Fibroblast of mammary gland (primary cell): Measurements from ENCODE around the gene TBX20.
A peak's percentile ranks its signal among the peaks of the same experiment; 100 is the strongest.

Experiments used
- DNase-seq: peaks from one replicate; pipeline ENCODE4 v3.0.0-alpha.2; 2010; ENCODE audit warnings: low read depth
- H3K4me3 ChIP-seq: 2 replicates; pipeline ENCODE4 v1.5.1; 2011; ENCODE audit warnings: low read depth, mild to moderate bottlenecking, low read length, moderate library complexity; ENCODE audit not compliant: control insufficient read depth
- TF ChIP-seq, protein P1 (sequence below): conservative IDR thresholded peaks from 2 replicates; pipeline ENCODE4 v1.5.1; 2011; ENCODE audit warnings: low read depth, low read length, inconsistent platforms; ENCODE audit not compliant: control insufficient read depth, insufficient read depth

TBX20 gene, protein sequence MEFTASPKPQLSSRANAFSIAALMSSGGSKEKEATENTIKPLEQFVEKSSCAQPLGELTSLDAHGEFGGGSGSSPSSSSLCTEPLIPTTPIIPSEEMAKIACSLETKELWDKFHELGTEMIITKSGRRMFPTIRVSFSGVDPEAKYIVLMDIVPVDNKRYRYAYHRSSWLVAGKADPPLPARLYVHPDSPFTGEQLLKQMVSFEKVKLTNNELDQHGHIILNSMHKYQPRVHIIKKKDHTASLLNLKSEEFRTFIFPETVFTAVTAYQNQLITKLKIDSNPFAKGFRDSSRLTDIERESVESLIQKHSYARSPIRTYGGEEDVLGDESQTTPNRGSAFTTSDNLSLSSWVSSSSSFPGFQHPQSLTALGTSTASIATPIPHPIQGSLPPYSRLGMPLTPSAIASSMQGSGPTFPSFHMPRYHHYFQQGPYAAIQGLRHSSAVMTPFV

DNA sequence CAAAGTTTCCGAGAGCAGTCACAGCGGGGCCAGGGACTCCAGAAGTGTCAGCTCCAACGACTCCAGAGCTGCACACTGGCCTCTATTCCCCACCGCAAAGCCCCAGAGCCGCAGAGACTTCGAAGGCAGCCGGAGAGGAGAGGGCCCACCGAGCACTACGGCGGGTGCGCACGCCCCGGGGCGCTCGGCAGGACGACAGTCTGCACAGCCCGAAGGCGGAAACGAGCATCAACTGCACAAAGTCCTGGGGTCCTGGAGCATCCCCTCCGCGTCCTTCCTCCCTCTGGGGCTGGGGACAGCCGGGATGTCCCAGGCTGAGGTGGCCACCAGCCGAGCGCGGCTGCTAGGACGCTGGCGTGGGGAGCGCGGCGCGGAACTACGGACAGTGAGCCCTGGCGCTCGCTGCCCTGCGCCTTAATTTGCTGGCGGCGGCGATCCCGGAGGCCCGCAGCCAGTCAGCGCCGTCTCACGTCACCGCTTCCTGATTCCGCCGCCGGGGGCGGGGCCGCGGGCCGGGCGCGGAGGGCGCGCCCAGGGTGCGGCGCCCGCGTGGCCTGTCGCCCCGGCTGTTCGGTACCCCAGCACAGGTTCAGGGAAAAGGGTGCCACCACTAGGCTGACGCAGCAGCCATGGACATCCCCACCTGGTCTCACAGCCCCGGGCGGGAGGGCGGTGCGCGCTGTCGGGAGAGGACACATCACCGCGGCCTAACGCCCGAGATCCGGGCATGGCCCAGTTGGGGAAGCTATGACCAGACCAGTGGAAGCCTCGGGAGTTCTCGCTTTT, at the start of gene TBX20:
Gene TBX20, minus strand, starts transcription at position 391 of the 786 bp plus-strand sequence. CDS start 480 bp downstream, outside the sequence.
- peak; percentile 23 for DNase-seq
- peak within 1 kb of the TSS; percentile 19 for H3K4me3 ChIP-seq
- TF ChIP-seq, protein P1, sequence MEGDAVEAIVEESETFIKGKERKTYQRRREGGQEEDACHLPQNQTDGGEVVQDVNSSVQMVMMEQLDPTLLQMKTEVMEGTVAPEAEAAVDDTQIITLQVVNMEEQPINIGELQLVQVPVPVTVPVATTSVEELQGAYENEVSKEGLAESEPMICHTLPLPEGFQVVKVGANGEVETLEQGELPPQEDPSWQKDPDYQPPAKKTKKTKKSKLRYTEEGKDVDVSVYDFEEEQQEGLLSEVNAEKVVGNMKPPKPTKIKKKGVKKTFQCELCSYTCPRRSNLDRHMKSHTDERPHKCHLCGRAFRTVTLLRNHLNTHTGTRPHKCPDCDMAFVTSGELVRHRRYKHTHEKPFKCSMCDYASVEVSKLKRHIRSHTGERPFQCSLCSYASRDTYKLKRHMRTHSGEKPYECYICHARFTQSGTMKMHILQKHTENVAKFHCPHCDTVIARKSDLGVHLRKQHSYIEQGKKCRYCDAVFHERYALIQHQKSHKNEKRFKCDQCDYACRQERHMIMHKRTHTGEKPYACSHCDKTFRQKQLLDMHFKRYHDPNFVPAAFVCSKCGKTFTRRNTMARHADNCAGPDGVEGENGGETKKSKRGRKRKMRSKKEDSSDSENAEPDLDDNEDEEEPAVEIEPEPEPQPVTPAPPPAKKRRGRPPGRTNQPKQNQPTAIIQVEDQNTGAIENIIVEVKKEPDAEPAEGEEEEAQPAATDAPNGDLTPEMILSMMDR: no peak

DNA sequence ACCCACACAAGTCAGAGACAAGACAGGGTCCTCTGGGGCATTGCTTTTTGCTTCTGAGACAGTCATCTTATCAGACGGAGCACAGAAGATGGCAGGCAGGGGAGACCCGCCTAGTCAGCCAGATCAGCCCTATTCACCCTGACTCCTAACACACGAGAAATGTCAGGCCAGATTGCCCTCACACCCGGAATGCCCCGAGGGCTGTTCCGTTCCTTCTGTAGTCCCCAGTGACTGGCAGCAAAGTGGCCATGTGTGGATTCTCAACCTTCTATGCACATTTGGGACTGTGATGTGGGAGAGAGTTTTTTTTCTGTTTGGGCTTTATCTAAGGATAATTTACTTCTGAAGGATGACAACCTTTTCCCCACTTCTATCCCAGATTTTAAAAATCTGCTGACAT, 35.5 kb upstream of the TBX20 start:
- DNase-seq: no peak
- TF ChIP-seq, protein P1: no peak
- H3K4me3 ChIP-seq: no peak overlapping the region

DNA sequence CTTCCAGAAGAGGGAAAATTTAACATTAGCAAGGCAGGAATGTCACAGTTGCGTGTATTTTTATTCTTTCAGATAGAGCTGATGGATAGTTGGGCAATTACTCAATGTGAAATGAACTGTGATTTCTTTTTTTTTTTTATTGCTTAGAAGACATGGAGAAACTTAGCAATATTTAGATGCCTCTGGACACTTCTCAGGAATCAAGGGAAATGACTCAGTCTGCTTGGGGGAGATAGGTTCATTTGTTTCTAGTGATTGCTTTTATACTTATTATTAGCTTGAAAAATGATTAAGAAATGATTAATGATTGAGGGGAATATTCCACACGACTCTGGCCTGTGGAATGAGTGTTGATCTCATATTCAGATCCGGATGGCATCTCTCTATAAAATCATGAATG, 33.1 kb upstream of the TBX20 start:
- no peak overlapping the region for H3K4me3 ChIP-seq
- no peak for DNase-seq
- TF ChIP-seq, protein P1: no peak

DNA sequence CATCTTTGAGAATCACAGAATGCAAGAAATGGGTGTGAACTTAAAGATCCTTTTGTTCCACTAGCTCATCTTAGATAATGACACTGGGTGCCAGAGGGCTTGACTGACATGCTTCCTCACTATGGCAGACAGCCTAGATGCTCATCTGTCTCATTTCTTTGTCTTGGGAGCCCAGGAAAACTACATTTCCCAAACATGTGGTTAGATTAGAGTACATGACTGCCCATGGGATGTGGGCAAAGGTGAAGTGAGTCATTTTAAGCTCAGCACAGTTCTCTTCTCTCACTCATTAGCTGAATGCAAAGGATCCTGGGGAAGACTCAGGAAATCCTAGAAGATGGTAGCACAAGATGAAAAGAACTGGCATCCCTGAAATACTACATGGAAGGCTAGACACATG, 32.5 kb upstream of the TBX20 start:
- no peak overlapping the region for H3K4me3 ChIP-seq
- peak; percentile 7 for DNase-seq
- TF ChIP-seq, protein P1: no peak

DNA sequence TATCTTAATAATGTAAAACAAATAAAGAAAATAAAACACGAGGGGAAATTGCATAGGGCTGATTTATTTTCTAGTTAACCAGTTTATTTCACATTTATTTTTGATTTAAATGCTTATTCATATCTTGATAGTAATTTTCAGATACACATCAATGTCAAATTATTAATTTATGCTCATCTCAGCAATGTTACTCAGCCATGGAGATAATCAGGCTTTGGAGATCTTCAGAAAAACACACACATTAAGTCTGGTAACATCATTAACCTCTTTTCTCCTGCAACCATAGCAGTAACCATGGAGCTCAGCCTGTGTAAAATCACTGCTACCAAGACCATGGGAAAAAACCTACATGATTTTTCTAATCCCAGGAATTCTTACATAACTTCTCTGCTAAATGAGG, 31.9 kb upstream of the TBX20 start:
- no peak for DNase-seq
- H3K4me3 ChIP-seq: no peak overlapping the region
- TF ChIP-seq, protein P1: no peak

DNA sequence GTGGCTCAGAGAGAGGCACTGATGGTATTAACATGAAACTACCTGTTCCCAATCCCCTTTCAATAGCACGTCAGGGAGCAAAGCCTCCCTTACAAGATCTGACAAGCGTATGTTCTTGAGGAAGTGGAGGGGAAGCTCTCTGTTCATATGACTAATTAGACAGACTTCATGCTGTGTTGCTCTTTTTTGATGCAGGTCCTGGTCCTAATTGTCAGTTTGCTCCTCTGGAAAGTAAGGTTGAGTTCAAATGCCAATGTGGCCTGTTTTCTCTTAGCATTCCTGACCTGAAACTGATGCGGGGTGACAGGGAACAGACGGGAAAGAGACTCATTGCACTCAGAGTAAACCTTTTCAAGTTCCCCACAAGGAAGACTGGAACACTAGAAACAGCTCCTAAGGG, 27.0 kb upstream of the TBX20 start:
- TF ChIP-seq, protein P1: no peak
- DNase-seq: no peak
- no peak overlapping the region for H3K4me3 ChIP-seq
